Neuronal stem cell (in vitro differentiated cells): ENCODE data around the gene CAP1.

Source experiments
- DNase-seq: peaks from one replicate; pipeline ENCODE4 v3.0.0-alpha.2; 2013; ENCODE audit warnings: low spot score
- H2AFZ ChIP-seq: one replicate; pipeline ENCODE4 v1.6.1; 2013; ENCODE audit warnings: mild to moderate bottlenecking, low read length, inconsistent platforms
- H2AK5ac ChIP-seq: 2 replicates; pipeline ENCODE4 v1.6.1; 2013; ENCODE audit warnings: low read depth, mild to moderate bottlenecking, inconsistent platforms, low read length, moderate library complexity, mixed read lengths
- H2BK120ac ChIP-seq: 2 replicates; pipeline ENCODE4 v1.6.1; 2013; ENCODE audit warnings: low read depth, mild to moderate bottlenecking, inconsistent platforms, low read length, moderate library complexity, mixed read lengths
- H2BK12ac ChIP-seq: one replicate; pipeline ENCODE4 v1.6.1; 2013; ENCODE audit warnings: low read length, inconsistent platforms
- H2BK15ac ChIP-seq: 2 replicates; pipeline ENCODE4 v1.6.1; 2013; ENCODE audit warnings: mild to moderate bottlenecking, low read length, inconsistent platforms, mixed read lengths
- H2BK5ac ChIP-seq: one replicate; pipeline ENCODE4 v1.6.1; 2013; ENCODE audit warnings: inconsistent platforms, mild to moderate bottlenecking, low read length, moderate library complexity
- H3K14ac ChIP-seq: one replicate; pipeline ENCODE4 v1.6.1; 2013; ENCODE audit warnings: low read length, inconsistent platforms
- H3K18ac ChIP-seq: 2 replicates; pipeline ENCODE4 v1.6.1; 2013; ENCODE audit warnings: low read length, inconsistent platforms
- H3K23ac ChIP-seq: 2 replicates; pipeline ENCODE4 v1.6.1; 2013; ENCODE audit warnings: low read depth, mild to moderate bottlenecking, mixed read lengths, low read length, inconsistent platforms; ENCODE audit not compliant: poor library complexity
- H3K27ac ChIP-seq: replicated peaks from 3 replicates; pipeline ENCODE4 v1.5.1; 2013; ENCODE audit warnings: low read length, inconsistent platforms
- H3K27me3 ChIP-seq, 3 experiments: 2 replicates each; pipeline ENCODE4 v1.6.1; 2013; ENCODE audit warnings: low read length in 3 of 3, mild to moderate bottlenecking in 2 of 3, inconsistent platforms in 1 of 3, low read depth in 1 of 3, mixed read lengths in 1 of 3, moderate library complexity in 1 of 3; ENCODE audit not compliant: control insufficient read depth in 3 of 3, insufficient read depth in 3 of 3
- H3K36me3 ChIP-seq, 2 donors: replicated peaks in 1 of 2; 2 replicates each; pipeline ENCODE4 v1.6.1; 2013; ENCODE audit warnings: low read length in 2 of 2; ENCODE audit not compliant: control insufficient read depth in 2 of 2, insufficient read depth in 2 of 2
- H3K4ac ChIP-seq: 2 replicates; pipeline ENCODE4 v1.6.1; 2013; ENCODE audit warnings: inconsistent platforms, mild to moderate bottlenecking, low read length, moderate library complexity
- H3K4me1 ChIP-seq, 2 donors: 1 replicate in 1 of 2; 2 replicates in 1 of 2; pipeline ENCODE4 v1.6.1; 2013; ENCODE audit warnings: low read length in 2 of 2, low read depth in 1 of 2; ENCODE audit not compliant: control insufficient read depth in 2 of 2, insufficient read depth in 1 of 2
- H3K4me2 ChIP-seq: one replicate; pipeline ENCODE4 v1.6.1; 2013; ENCODE audit warnings: mild to moderate bottlenecking, low read length, inconsistent platforms; ENCODE audit not compliant: insufficient read depth, poor library complexity, severe bottlenecking
- H3K4me3 ChIP-seq, 2 donors: 2 replicates each; pipeline ENCODE4 v1.5.1; 2013; ENCODE audit warnings: low read length in 2 of 2, mild to moderate bottlenecking in 2 of 2, inconsistent platforms in 1 of 2, moderate library complexity in 1 of 2
- H3K79me1 ChIP-seq: one replicate; pipeline ENCODE4 v1.6.1; 2013; ENCODE audit warnings: low read depth, mild to moderate bottlenecking, inconsistent platforms, low read length, moderate library complexity
- H3K9ac ChIP-seq: one replicate; pipeline ENCODE4 v1.6.1; 2013; ENCODE audit warnings: mild to moderate bottlenecking, low read depth, low read length, inconsistent platforms; ENCODE audit not compliant: poor library complexity
- H3K9me3 ChIP-seq, 2 donors: replicated peaks in 1 of 2; 2 replicates each; pipeline versions ENCODE3 to v1.6.1; 2013; ENCODE audit warnings: low read length in 2 of 2, mild to moderate bottlenecking in 2 of 2, inconsistent platforms in 1 of 2, low read depth in 1 of 2, mixed read lengths in 1 of 2, moderate library complexity in 1 of 2; ENCODE audit not compliant: control insufficient read depth in 2 of 2, insufficient read depth in 1 of 2
- H4K8ac ChIP-seq: one replicate; pipeline ENCODE4 v1.6.1; 2013; ENCODE audit warnings: low read depth, mild to moderate bottlenecking, inconsistent platforms, low read length, moderate library complexity
- H4K91ac ChIP-seq: one replicate; pipeline ENCODE4 v1.6.1; 2013; ENCODE audit warnings: low read length, low read depth, mild to moderate bottlenecking, inconsistent platforms; ENCODE audit not compliant: poor library complexity
- WGBS, 2 donors: extraction: QIAGEN DNeasy Blood & Tissue Kit; methylation state at CpG; one replicate each; pipeline ENCODE4 v1.1.7; 2013; ENCODE audit warnings: missing lambda C conversion rate in 2 of 2, mixed read lengths in 1 of 2; ENCODE audit not compliant: insufficient read length in 2 of 2, insufficient replicate concordance in 1 of 2; ENCODE audit errors: extremely low coverage in 2 of 2; 5-methylcytosine and 5-hydroxymethylcytosine counted together

The CAP1 gene

GRCh38 chr1:40105028-40105427 lies 64.5 kb downstream of the CAP1 start:
- Histone ChIP-seq H2BK12ac (no peak overlapping the region), H3K14ac (no peak overlapping the region), H2BK5ac (no peak overlapping the region), H4K8ac (no peak overlapping the region), H3K27me3 (no peaks in the 10 kb centered on the region), H3K36me3 (no peaks in the 10 kb centered on the region), H3K27ac (no peak overlapping the region), H4K91ac (no peak overlapping the region), H2AK5ac (no peak overlapping the region), H3K9ac (no peak overlapping the region), H3K4ac (no peak overlapping the region), H2BK120ac (no peak overlapping the region), H3K9me3 (peaks cover 0 to 5% of the 10 kb centered on the region in 2 donors), H3K4me3 (no peak overlapping the region), H3K4me1 (no peaks in the 10 kb centered on the region), H3K23ac (no peak overlapping the region), H3K79me1 (no peaks in the 10 kb centered on the region), H2BK15ac (no peak overlapping the region), H3K18ac (no peak overlapping the region), H2AFZ (no peak overlapping the region), H3K4me2 (no peak overlapping the region)
- WGBS, 2 donors, result no CpG with 5 or more reads among the region's 1 CpG
- no peak for DNase-seq

GRCh38 chr1:40107290-40107959 lies 66.9 kb downstream of the CAP1 start:
- Histone ChIP-seq H3K36me3 (no peaks in the 10 kb centered on the region), H3K9ac (no peak overlapping the region), H2BK15ac (no peak overlapping the region), H3K27me3 (no peaks in the 10 kb centered on the region), H3K79me1 (no peaks in the 10 kb centered on the region), H3K18ac (no peak overlapping the region), H4K8ac (no peak overlapping the region), H4K91ac (no peak overlapping the region), H3K4me3 (no peak overlapping the region), H3K23ac (no peak overlapping the region), H2AK5ac (no peak overlapping the region), H3K4me1 (no peaks in the 10 kb centered on the region), H2BK12ac (no peak overlapping the region), H2AFZ (no peak overlapping the region), H2BK5ac (no peak overlapping the region), H3K14ac (no peak overlapping the region), H2BK120ac (no peak overlapping the region), H3K27ac (no peak overlapping the region), H3K9me3 (peaks cover 0 to 6% of the 10 kb centered on the region in 2 donors), H3K4ac (no peak overlapping the region), H3K4me2 (no peak overlapping the region)
- no peak for DNase-seq
- no CpG with 5 or more reads among the region's 6 CpGs for WGBS, 2 donors

GRCh38 chr1:40110389-40110788 lies 69.9 kb downstream of the CAP1 start:
- H3K23ac ChIP-seq, result no peak overlapping the region
- no peak overlapping the region for H2AFZ ChIP-seq
- no peak overlapping the region for H4K91ac ChIP-seq
- no peak overlapping the region for H2BK120ac ChIP-seq
- no peak overlapping the region for H3K9ac ChIP-seq
- H3K4ac ChIP-seq, result no peak overlapping the region
- DNase-seq, result no peak
- no peak overlapping the region for H4K8ac ChIP-seq
- no peak overlapping the region for H3K18ac ChIP-seq
- no peak overlapping the region for H2BK5ac ChIP-seq
- H3K36me3 ChIP-seq, result no peaks in the 10 kb centered on the region
- no peak overlapping the region for H2AK5ac ChIP-seq
- H3K79me1 ChIP-seq, result no peaks in the 10 kb centered on the region
- H3K9me3 ChIP-seq, result peaks cover 0 to 6% of the 10 kb centered on the region in 2 donors
- no peak overlapping the region for H2BK12ac ChIP-seq
- H3K14ac ChIP-seq, result no peak overlapping the region
- no peaks in the 10 kb centered on the region for H3K4me1 ChIP-seq
- no peak overlapping the region for H3K4me3 ChIP-seq
- H3K4me2 ChIP-seq, result no peak overlapping the region
- no peak overlapping the region for H2BK15ac ChIP-seq
- no peak overlapping the region for H3K27ac ChIP-seq
- H3K27me3 ChIP-seq, result no peaks in the 10 kb centered on the region

- H3K27me3 ChIP-seq, result peaks cover 0 to 6% (median 0%) of the 10 kb centered on the region in 3 experiments
- no peak overlapping the region for H3K23ac ChIP-seq
- H3K4me1 ChIP-seq, result no peaks in the 10 kb centered on the region
- no CpG with 5 or more reads among the region's 3 CpGs for WGBS, 2 donors
- no peak overlapping the region for H2BK120ac ChIP-seq
- no peak overlapping the region for H2BK15ac ChIP-seq
- no peak overlapping the region for H3K18ac ChIP-seq
- no peak overlapping the region for H4K8ac ChIP-seq
- H4K91ac ChIP-seq, result no peak overlapping the region
- H2AFZ ChIP-seq, result no peak overlapping the region
- H3K4me2 ChIP-seq, result no peak overlapping the region
- H3K4ac ChIP-seq, result no peak overlapping the region
- no peak overlapping the region for H3K4me3 ChIP-seq
- no peak overlapping the region for H2BK5ac ChIP-seq
- H3K9ac ChIP-seq, result no peak overlapping the region
- no peak overlapping the region for H3K14ac ChIP-seq
- H3K27ac ChIP-seq, result no peak overlapping the region
- H2AK5ac ChIP-seq, result no peak overlapping the region
- no peaks in the 10 kb centered on the region for H3K36me3 ChIP-seq
- no peak for DNase-seq
- no peaks in the 10 kb centered on the region for H3K79me1 ChIP-seq
- peaks cover 0 to 6% of the 10 kb centered on the region in 2 donors for H3K9me3 ChIP-seq
- H2BK12ac ChIP-seq, result no peak overlapping the region
These were observed 73.9 kb downstream of the CAP1 start for GRCh38 chr1:40114400-40114799.
